GM03348 (cell line): ENCODE results near the gene TMEM178B.

Experiments
- DNase-seq: peaks from one replicate; pipeline ENCODE4 v3.0.0; 2012; ENCODE audit warnings: low spot score

TMEM178B gene

DNA sequence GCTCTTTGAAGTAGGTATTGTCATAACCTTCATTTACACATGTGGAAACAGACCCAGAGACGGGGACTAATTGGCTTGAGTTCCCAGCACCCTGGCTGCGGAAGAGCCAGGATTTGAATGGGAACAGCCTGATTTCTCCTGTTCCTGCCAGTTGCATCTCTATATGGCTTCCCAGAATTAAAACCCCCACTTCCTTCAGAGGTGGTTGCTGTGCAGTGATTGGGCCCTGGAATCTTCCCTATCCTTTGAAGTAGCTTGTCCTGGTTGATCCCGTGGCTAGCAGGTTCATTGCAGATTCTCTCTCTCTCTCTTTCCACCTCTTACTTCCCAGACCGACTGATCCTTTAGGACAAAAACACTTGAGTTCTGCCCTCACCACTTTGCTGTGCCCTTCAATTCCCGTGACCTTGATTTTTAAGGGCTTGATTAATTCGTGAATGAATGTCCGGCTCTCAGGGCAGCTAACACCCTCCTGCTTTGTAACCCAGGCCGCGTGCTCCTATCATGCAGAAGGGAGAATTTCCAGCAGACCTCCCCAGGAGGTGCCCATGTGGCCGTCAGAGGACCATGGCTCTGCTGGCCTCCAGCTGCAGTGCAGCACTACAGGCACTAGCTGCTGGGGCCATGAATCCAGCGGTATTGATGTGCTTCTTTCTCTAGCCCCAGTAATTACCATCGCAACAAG lies 356.7 kb downstream of the TMEM178B start:
- no peak for DNase-seq

DNA sequence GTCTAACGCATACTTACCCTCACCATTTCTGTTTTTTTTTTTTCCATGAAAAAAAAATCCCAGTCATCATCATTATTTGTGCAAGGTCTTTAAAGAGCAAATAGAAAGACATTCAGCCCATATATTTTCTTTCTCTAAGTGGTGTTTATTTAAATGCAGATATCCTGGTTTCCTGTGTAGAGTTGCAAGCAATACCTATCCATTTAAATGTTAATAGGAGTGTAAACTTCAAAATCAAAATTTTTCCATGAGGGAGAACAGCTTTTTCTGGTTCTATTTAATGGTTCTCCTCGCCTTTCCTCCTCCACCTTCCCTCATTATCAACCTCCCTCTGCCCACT lies 357.2 kb downstream of the TMEM178B start:
- DNase-seq: no peak

DNA sequence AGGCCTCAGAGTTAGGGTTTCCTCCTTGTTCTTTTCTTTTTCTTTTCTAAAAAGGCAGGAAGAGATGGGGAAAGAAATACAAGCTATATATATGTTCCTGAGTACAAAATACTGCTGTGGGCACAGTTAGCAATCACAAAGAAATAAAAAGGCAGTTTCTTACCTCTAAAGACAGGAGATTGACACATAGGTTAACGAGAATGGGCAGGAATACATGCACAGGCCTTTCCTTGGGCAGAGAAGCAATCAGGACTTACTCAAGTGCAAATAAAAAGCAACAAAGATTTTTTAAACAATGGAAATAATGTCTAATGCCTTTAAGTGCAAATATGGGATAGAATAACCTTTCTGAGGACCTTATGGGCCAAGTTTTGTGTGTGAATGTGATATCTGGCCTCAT lies 357.8 kb downstream of the TMEM178B start:
- no peak for DNase-seq

DNA sequence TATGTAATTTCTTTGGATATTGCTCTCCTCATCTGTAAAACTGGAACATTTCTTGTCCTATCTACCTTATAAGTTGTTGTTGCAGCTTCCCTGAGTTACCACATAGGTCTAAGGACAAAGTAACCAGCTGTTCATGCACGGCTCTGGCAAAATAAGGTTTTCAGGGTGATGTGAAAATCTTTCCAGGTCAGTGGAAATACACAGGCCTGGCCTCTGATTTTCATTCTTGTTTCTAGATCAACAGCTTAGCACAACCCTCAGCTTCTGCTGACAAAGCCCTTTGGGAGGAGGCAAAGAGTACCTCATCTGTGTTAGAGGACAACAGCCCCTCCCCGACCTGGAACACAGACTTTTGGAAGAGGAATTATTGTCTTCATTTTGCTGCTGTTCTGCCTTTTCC lies 359.8 kb downstream of the TMEM178B start:
- DNase-seq: no peak

DNA sequence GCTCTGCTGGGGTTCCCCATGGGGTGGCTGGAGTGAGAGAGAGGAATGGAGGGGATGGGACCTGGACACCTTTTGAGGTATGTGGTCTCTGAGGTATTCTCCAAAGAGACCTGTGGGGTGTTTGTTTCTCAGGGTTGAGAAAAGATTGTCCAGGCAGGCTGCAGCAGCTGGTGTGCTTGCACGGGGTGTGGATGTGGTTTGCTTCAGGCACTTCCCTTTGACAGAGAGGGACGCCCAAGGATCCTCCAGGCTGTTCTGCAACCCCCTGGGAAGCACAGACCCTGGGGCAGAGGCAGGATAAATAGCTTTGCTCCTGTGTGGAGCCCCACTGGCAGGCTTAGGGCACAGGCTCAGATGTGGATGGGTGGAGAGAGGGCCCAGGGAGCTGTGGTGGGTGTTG lies 362.3 kb downstream of the TMEM178B start:
- no peak for DNase-seq

DNA sequence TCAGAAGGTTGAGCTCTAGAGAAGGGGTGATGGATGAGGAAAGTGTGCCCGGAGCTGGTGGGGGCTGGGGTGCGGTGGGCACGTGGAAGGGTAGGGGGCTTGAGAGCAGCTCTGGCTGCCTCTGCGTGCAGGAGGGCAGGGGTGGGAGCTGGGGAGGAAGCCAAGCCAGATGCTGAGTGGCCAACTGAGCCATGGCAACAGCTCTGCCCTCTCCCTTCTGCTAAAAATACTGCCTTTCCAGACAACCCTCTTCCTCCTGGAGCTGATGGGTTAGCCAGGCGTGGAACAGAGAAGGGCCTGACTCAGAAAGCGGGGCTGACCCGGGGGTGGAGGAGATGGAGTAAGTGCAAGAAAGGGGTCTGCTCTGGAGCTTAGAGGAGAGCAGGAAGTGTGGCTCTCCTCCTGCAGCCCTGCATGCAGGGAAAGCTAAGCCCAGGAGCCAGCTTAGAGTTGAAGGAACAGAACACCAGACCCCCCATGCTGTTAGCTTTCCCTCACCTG lies 362.8 kb downstream of the TMEM178B start:
- no peak for DNase-seq

DNA sequence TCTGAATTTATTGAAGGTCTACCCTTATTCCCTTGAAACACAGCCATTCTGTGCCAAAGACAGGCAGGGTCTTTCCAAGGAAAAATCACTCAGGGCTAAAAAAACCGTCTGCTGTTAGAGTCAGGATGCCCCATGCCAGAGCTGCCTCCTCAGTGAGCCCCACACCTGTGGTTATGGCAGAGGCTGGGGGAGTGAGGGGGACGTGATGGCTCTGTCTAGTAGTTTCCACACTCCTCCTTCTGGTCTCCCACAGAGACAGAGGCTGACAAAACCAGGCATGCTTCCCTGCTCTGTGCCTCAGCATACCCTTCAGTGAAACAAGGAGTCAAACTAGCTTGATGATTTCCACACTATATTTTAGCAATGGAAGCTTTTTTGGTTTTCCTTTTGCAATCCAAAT lies 365.3 kb downstream of the TMEM178B start:
- no peak for DNase-seq

DNA sequence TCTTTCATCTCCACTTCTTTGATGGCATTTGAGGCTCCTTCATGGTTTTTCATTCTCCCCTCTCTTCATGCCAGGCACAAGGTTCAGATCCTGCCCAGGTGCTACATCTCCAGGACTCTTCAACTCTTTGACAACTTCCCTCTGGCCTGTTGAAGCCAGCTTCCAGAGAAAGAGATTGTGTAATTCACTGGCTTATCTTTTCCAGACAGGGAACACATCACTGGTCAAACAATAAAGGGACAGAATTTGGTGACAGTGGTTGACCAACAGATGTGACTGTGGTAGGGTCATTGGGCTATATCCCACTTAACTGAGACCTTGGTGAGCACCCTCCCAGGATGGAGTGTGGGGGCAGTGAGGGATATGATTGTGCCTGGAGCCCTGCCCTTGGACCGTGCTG lies 365.9 kb downstream of the TMEM178B start:
- DNase-seq: no peak

DNA sequence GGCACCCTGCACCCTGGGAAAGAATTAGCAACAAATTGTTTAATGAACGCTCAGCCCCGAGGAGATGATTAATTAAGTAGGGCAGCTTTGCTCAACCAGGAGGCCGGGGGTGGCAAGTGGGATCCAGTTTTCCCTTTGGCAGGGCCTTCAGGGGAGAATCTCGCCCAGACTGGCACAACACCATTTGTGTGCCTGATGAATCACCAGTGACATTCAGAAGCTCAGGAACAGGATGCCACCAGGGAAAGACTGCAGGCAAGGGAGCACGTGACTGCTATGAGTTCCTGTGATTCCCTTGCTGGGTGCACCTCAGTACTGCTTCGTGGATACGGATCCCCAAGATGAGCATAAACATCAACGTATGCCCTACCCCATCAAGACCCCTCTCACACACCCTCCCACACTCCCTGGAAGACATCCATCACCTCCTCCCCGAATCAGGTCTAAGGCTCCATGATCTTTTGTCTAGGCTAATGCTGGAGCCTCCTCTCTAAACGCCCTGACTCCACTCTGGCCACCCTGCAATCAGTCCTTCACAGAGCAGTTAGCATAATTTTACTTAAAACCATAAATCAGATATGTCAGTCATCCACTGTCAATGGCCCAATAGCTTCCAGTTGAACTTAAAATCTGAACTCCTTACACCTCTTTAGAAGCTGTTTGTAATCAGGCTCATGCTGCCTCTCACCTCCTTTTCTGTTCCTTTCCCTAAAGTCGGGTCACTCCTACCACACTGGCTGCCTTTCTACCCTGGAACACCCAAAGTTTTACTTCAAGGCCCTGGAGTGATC lies 368.2 kb downstream of the TMEM178B start:
- DNase-seq: no peak

DNA sequence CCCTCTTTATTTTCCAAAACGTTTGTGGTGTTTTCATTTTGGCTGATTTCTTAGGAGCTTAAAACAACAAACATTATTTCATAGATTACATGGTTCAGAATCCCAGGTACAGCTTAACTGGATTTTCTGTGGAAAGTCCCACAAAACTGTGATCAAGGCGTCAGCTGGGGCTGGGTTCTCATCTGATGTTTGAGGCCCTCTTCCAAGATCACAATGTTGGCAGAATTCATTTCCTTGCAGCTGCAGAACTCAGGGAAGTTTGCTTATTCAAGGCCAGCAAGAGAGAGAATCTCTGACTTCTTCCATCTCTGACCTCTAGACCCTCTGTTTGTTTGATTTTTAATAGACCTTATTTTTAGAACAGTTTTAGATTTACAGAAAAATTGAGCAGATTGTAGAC lies 368.9 kb downstream of the TMEM178B start:
- DNase-seq: no peak

DNA sequence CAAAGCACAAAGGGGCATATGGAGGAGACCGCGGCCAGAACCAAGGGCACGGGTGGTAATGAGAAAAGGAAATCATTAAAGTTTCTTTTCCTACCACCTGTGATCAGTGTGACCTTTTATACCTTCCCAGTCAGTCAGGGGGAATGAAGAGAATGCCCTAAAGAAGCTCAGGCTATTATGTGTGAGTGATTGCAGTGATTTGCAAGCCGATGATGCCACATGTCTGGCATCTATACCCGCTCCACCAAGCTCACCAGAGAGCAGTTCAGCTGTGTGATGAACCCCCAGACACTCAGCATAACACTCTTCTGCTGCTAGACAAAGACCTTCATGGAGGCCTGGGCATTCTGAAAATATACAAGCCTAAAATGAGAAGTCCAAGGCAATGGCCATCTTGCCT lies 371.1 kb downstream of the TMEM178B start:
- no peak for DNase-seq

DNA sequence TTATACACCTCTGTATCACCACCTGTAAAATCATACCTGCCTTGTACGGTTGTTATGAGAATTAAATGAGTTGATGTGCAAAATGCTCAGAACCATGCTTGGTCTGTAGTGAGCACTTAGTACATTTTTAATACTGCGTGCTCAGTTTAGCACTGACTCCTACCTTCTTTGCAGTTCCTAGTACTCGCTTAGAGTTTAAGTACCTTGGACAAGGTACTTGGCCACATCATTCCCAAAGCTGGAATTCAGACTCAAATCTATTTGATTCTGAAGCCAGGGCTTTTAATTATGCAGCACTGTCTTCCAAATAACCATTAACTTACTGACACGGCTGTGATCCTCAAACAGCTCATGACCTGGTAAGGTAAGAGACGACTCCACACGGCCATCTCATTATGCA lies 377.4 kb downstream of the TMEM178B start:
- DNase-seq: no peak

DNA sequence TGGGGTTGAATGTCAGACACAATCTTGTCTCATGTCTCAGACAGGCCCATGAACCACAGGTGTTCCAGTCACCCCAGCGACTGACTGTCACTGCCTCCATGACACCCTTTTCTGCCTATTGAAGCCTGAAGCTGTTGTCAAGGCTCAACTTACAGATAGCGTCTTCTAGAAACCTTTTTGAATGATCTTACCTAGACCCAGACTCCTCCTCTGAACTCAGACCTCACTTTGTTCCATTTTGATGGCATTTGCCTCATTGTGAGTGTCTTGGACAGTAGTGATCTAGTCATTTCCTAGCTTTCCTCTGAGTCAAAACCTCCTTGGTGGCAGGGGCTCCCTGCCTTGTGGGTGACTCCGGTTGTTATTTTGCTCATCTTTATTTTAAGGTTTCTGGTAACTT lies 379.0 kb downstream of the TMEM178B start:
- DNase-seq: no peak

DNA sequence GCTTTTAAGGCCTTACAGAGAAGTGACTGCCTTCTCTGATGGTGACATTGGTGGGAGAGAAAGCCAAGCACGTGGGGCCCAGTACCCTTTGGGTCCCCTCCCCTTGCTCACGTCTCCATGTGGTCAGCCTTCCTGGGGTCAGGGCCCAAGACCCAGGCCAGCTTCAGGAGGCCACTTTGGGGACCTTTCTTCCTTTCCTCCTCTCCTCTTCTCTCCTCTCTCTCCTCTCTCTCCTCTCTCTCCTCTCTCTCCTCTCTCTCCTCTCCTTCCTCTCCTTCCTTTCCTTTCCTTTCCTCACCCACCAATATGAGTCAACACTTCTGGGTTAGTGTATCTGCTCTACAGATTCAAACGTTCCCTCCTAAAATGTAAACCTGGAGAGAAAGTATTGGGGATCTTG lies 380.5 kb downstream of the TMEM178B start:
- no peak for DNase-seq

DNA sequence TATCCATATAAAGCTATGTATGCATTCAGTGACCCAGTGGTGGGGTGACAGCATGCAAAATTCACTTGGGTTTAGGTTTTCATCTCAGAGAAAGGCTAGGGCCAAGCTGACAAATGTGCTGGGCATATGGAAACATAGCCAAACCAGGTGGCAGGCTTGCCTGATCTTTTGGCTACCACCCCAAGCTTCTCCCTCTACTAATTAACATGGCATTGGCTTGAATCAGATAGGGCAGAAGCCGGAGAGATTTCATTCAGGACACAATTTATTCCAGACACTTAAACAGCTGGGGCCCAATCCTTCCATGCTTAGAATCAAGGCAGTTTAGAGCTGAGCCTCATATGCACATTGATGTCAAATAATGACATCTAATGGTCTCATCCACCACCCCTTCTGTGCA lies 381.9 kb downstream of the TMEM178B start:
- no peak for DNase-seq

DNA sequence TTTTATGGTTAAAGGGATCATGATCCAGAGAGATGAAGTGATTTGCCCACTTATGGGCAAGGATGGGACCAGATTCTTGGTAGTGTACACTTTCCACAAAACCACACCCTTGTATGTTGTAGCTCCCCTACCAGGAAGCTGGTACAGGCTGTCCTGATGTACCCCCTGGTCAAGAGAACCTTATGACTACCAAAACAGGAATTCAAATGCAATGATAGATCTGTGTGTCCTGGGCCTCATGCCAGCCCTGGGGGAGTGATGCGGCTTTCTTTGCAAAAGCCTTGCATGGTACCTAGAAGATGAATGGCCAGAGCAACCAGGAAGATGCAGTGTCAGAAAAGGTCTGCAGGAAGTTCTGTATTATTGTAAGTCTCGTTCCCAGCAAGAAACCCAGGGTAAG lies 382.4 kb downstream of the TMEM178B start:
- no peak for DNase-seq

DNA sequence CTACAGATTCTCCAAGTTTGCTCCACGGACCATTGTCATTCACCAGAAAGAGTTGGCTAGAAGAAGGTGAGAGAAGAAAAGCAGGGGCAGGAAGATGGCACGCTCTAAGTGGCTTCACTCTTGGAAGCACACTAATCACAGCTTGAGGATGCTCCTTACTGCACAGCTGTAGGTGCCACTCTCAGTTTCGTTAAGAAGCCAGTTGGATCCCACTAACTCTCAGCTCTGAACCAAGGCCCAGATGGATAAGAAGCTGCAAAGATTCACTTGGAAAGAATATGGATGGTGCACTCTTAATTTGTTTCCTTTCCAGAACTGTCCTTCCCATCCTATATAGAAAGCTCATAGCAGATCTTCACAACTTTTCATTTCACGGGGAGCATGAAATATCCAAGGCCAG lies 382.8 kb downstream of the TMEM178B start:
- no peak for DNase-seq

DNA sequence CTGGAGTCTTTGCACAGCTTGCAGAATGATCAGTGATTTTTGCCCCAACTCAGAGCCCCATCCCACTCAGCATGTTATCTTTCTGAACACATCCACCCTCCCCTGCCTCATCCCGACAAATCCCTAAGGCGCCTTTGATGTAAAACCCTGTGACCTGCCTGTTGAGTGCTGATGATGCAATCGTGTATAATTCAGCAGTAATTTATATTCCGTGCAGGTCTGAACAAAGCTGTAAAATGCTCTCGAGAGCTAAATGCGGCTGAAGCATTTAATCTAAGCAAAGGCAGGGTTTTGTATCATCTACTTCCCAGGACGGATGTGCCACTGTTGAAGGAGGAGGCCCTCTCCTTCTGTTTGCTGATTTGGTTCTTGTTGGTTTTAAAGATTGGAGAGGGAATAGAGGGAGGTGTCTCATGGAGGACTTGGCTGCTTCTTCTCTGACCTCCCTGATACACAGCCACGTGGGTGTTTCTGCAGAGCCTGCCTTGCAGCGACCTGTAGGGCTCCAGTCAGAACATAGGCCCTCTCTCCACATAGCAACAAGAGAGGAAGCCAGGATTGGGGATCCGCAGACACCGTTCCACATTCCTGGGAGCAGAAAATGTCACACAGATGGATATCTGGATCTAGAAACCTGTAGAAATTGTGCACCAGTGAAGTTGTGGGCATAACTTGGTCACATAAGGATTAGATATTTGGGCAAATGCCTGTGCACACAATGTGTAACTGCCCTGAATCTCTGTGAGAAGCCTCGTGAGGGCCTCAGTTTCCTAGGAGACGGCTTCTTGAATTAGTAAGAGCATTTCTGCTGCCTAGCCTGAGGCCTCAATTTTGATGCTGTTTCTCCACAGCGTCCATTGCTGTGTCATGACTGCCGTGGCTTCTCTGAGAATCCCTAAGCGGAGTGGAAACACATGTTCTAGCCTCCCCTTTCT lies 387.2 kb downstream of the TMEM178B start:
- no peak for DNase-seq

DNA sequence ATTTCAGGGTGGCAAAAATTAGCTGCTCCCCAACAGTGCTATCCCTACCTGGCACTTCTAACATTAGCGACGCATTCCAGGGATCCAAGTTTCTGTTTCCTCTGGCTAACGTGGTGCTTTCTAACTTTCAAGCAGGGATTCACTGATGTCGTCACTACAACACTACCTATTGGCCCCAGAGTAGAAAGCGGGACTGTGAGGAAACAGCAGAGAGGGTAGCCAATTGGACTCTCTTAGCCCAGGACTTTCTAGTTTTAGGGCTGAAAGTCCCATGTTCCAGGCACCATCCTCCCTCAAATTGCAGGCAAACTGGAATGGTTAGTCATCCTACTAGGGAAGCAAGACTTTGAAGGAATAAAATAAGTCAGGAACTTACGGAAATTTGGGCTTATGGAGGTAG lies 388.1 kb downstream of the TMEM178B start:
- DNase-seq: no peak

DNA sequence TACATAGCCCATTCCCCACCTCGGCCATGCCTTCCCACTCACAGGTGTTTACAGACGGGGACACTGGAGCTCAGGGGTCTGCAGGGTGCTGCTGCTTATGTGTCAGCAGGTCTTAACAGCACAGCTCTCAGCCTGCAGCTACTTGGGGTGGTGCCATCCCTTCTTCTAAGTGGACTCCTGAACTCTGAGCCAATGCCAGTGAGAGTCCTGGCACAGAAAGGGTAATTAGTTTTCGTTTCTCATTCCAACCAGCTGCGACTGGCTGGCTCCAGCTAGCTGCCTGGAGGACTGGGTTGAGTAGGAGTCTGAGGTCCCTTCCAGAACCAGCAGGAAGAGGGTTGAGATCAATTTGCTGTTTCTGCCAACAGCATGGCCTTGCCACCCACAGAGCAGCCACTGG lies 389.1 kb downstream of the TMEM178B start:
- no peak for DNase-seq

DNA sequence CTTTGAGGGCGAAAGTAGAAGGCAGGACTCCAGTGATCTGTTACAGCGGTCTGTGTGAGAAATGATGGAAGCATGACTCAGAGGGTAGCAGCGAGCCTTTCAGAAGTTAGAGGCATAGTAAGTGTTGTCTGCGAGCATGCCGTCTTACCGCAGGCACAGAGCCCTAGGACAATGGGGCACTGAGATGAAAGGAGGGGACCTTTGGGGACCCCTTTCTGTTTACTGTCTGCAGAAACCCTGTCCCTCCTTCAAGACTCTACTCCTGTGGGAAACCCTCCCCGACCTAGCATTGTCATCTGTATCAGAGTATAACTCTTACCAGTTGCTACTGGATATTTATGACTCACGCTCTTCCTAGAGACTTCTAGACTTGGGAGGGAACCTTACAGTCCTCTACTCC lies 390.1 kb downstream of the TMEM178B start:
- no peak for DNase-seq

DNA sequence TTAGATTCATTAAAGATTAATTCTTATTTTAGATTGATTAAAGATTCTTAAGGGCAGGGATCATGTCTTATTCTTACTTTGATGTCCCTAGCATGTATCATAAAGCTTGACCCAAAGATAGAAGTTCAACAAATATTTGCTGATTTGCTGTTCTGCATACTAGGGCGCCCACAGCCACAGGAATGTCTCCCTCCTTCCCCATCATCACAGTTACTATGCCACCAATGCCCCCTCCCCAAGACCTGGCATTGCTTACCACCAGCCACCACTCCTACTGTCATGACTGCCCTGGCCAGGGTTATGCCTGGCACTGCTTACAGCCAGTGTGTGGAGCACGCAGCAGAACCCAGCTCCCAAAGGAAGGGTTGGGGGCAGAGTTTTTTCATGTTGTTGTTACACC lies 390.7 kb downstream of the TMEM178B start:
- DNase-seq: no peak
